ENCODE results near the gene NSMCE1. TPM values are rescaled to one million over a fixed set of nuclear protein-coding genes. Genes with fewer than 3 reads are reported as not detected.

NSMCE1 gene
- total RNA-seq, 6 experiments from 2014 or later: 23.7 to 42.3 (median 33.1) TPM

DNA sequence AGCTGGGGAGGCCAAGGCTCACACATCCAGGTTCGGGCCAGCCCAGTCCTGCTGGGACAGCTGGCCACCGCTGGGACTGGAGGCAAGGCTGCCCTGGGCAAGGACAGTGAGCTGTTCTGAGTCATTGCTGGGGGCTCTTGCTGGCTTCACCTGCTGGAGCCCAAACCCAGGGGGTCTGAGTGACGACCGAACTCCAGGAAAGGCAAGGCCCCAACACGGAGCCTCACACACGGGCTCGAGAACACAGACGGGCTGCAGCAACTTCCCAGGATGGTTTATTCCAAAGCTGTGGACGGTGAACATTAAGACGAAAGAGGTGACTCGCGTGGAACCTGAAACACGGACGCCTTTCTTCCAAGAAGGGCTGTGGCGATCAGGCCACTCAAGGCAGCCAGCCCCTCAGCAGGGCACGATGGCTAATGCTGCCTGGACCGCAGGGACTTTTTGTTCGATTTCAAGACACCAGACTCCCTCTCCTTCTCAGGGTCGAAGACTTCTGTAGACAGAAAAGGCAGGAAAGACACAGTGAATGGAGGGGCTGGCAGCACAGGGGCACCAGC lies 43.8 kb downstream of the NSMCE1 start:
- Histone ChIP-seq H3K4me1 (peaks cover 0 to 26% (median 14%) of the 10 kb centered on the region in 4 donors), H3K9me3 (no peaks in the 10 kb centered on the region), H3K36me3 (peaks cover 0 to 12% (median 1%) of the 10 kb centered on the region in 4 donors), H3K27me3 (no peaks in the 10 kb centered on the region), H3K4me3 (no peak overlapping the region), H3K27ac (no peak overlapping the region)
- ATAC-seq (no peak), DNase-seq (peak in 1 of 3 donors; percentile 24)
- intact Hi-C loops (cut with DNase I): loop anchor here (10.0 kb wide), 2 partner anchors 50 to 230 kb away; no protein-coding TSS in a partner anchor
- TF ChIP-seq, protein P1, sequence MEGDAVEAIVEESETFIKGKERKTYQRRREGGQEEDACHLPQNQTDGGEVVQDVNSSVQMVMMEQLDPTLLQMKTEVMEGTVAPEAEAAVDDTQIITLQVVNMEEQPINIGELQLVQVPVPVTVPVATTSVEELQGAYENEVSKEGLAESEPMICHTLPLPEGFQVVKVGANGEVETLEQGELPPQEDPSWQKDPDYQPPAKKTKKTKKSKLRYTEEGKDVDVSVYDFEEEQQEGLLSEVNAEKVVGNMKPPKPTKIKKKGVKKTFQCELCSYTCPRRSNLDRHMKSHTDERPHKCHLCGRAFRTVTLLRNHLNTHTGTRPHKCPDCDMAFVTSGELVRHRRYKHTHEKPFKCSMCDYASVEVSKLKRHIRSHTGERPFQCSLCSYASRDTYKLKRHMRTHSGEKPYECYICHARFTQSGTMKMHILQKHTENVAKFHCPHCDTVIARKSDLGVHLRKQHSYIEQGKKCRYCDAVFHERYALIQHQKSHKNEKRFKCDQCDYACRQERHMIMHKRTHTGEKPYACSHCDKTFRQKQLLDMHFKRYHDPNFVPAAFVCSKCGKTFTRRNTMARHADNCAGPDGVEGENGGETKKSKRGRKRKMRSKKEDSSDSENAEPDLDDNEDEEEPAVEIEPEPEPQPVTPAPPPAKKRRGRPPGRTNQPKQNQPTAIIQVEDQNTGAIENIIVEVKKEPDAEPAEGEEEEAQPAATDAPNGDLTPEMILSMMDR (IDR thresholded peaks at IDR 0.05): no peak
- no peak for TF ChIP-seq POLR2A (IDR thresholded peaks at IDR 0.05)
- 30% methylated on average over 2 of the region's 19 CpGs for WGBS (ENCODE audit: insufficient coverage, low coverage, low lambda C conversion rate, missing lambda C conversion rate)

DNA sequence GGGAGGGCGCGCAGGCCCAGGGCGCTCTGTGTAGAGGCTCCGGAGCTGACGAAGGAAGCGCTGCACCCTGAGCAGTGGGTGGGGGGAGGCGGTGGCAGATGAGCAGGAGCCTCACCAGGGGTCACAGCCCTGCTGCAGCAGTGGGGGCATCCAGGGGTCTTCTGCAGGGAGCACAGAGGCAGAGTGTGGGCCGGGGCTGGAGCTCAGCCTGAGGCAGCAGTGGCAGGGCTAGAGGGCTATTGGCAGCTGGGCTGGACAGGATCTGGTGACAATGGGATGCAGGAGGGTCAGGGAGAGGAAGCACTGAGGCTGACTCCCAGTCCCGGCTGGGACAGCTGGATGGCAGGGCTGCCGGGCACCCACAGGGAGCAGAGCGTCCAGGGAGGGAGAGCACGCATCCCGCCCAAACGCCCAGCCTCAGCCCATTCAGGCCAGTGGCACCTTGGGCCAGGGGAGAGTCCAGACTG lies 44.3 kb downstream of the NSMCE1 start:
- H3K9me3 ChIP-seq: no peaks in the 10 kb centered on the region
- H3K27ac ChIP-seq: no peak overlapping the region
- H3K4me1 ChIP-seq: peaks cover 0 to 26% (median 14%) of the 10 kb centered on the region in 4 donors
- H3K4me3 ChIP-seq: no peak overlapping the region
- DNase-seq (peak in 1 of 3 donors; percentile 52), ATAC-seq (peak in 2 of 4 donors; percentile 30 to 36)
- peak; percentile 21 for TF ChIP-seq POLR2A (IDR thresholded peaks at IDR 0.05)
- TF ChIP-seq, protein P1 (IDR thresholded peaks at IDR 0.05): no peak
- H3K36me3 ChIP-seq: peaks cover 0 to 17% (median 0%) of the 10 kb centered on the region in 4 donors
- 40% methylated on average over 1 of the region's 14 CpGs for WGBS (ENCODE audit: insufficient coverage, low coverage, low lambda C conversion rate, missing lambda C conversion rate)
- no peaks in the 10 kb centered on the region for H3K27me3 ChIP-seq
- intact Hi-C loops (cut with DNase I): loop anchor here (10.0 kb wide), 2 partner anchors 50 to 230 kb away; no protein-coding TSS in a partner anchor

DNA sequence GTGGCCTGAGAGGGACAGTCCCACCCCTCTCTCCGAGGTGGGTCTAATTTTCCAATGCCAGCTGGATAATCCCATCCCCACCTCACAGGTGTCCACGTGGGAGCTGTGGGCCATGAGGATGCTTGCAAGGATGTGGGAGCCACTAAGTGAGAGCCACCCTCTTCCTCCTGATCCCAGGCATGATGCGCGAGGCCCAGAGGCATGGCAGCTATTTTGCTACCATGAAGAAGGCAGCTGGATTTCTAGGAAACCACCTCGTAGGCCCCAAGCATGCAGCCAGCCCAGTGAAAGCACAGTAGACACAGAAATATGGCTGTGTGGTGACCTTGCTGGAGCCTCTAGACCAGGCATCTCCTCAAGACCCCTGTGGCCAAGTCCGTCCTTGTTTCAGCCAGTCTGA lies 44.9 kb downstream of the NSMCE1 start:
- intact Hi-C loops (cut with DNase I): loop anchor here (10.0 kb wide), 2 partner anchors 49 to 231 kb away; no protein-coding TSS in a partner anchor
- Histone ChIP-seq H3K4me3 (no peak overlapping the region), H3K27ac (no peak overlapping the region), H3K4me1 (peaks cover 0 to 26% (median 14%) of the 10 kb centered on the region in 4 donors), H3K36me3 (peaks cover 0 to 20% (median 1%) of the 10 kb centered on the region in 4 donors), H3K9me3 (no peaks in the 10 kb centered on the region), H3K27me3 (no peaks in the 10 kb centered on the region)
- 8% methylated on average over 2 of the region's 6 CpGs for WGBS (ENCODE audit: insufficient coverage, low coverage, low lambda C conversion rate, missing lambda C conversion rate)
- DNase-seq (peak in 1 of 3 donors; percentile 43), ATAC-seq (peak in 1 of 4 donors; percentile 0)
- TF ChIP-seq, protein P1 (IDR thresholded peaks at IDR 0.05): no peak
- TF ChIP-seq POLR2A (IDR thresholded peaks at IDR 0.05): no peak

DNA sequence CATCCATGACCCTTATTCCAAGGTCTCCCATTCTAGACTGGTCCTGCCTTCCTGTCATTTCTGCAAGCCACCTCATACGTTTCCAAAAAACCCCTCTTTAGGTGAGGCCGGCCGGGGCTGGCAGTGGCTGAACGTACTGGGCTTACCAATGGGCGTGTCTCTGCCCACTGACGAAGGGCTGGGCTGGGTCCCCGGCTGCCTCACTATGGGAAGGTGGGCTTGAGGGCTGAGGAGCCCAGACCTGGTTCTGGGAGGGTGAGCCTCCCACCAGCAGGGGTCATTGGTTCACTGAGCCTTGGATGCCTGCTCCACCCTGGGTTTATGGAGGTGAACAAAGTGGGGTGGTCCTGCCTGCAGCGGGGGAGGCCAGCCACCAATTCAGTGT lies 45.4 kb downstream of the NSMCE1 start:
- H3K4me3 ChIP-seq: no peak overlapping the region
- H3K36me3 ChIP-seq: peaks cover 0 to 23% (median 1%) of the 10 kb centered on the region in 4 donors
- DNase-seq (no peak), ATAC-seq (peak in 2 of 4 donors; percentile 1 to 12)
- no peak overlapping the region for H3K27ac ChIP-seq
- intact Hi-C loops (cut with DNase I): loop anchor here (10.0 kb wide), 2 partner anchors 48 to 232 kb away; no protein-coding TSS in a partner anchor
- TF ChIP-seq, protein P1 (IDR thresholded peaks at IDR 0.05): no peak
- no peaks in the 10 kb centered on the region for H3K27me3 ChIP-seq
- no CpG with 5 or more reads among the region's 8 CpGs for WGBS (ENCODE audit: insufficient coverage, low coverage, low lambda C conversion rate, missing lambda C conversion rate)
- H3K9me3 ChIP-seq: no peaks in the 10 kb centered on the region
- H3K4me1 ChIP-seq: peaks cover 0 to 26% (median 14%) of the 10 kb centered on the region in 4 donors
